ENCODE data around the gene SYNGR1.

- TF ChIP-seq CTCF (IDR thresholded peaks at IDR 0.05) (no peak), EZH2 (IDR thresholded peaks at IDR 0.05; ENCODE audit: borderline replicate concordance, insufficient read depth, low read depth, low read length, poor library complexity, severe bottlenecking) (no peak)
These were observed 2.6 kb downstream of the SYNGR1 start for GRCh38 chr22:39352306-39352891.

Measured in B cell (primary cell).